SK-N-SH treated with all-trans-retinoic acid at 6 μM for 48 hours (cell line): Measurements from ENCODE around the gene TMBIM4.

Experiments
- ARNTL ChIP-seq: fragments of 450-650 bp; formaldehyde crosslinking; IDR thresholded peaks from 2 replicates; pipeline ENCODE4 v1.5.0; 2020; ENCODE audit warnings: low read depth, mild to moderate bottlenecking, moderate library complexity, borderline replicate concordance
- CREB5 ChIP-seq: fragments of 250-450 bp; sonication (Bioruptor Pico); IDR thresholded peaks from 2 replicates; pipeline ENCODE4 v1.5.1; 2020; ENCODE audit warnings: low read depth, mild to moderate bottlenecking, moderate library complexity
- CSDC2 ChIP-seq: fragments of 250-450 bp; sonication (Bioruptor Pico); IDR thresholded peaks from 2 replicates; pipeline ENCODE4 v1.5.0; 2020; ENCODE audit warnings: mild to moderate bottlenecking, moderate library complexity
- CSRNP3 ChIP-seq: fragments of 250-450 bp; sonication (Bioruptor Pico); IDR thresholded peaks from 2 replicates; pipeline ENCODE4 v1.5.1; 2021; ENCODE audit warnings: mild to moderate bottlenecking, moderate library complexity
- GLIS3 ChIP-seq: fragments of 250-450 bp; sonication (Bioruptor Pico); IDR thresholded peaks from 2 replicates; pipeline ENCODE4 v1.5.0; 2020; ENCODE audit warnings: mild to moderate bottlenecking, moderate library complexity
- ISL1 ChIP-seq: fragments of 250-450 bp; sonication (Bioruptor Pico); IDR thresholded peaks from 2 replicates; pipeline ENCODE4 v2.1.2; 2022; ENCODE audit warnings: mild to moderate bottlenecking, moderate library complexity
- PATZ1 ChIP-seq: fragments of 250-450 bp; sonication (Bioruptor Pico); IDR thresholded peaks from 2 replicates; pipeline ENCODE4 v1.8.0; 2020; ENCODE audit warnings: mild to moderate bottlenecking, moderate library complexity, borderline replicate concordance
- POU6F1 ChIP-seq: fragments of 250-450 bp; sonication (Bioruptor Pico); IDR thresholded peaks from 2 replicates; pipeline ENCODE4 v1.8.0; 2021; ENCODE audit warnings: low read depth, mild to moderate bottlenecking, moderate library complexity, borderline replicate concordance
- SNAI2 ChIP-seq: fragments of 250-450 bp; sonication (Bioruptor Pico); IDR thresholded peaks from 2 replicates; pipeline ENCODE4 v1.5.0; 2020; ENCODE audit warnings: mild to moderate bottlenecking, moderate library complexity
- ZFP3 ChIP-seq: fragments of 250-450 bp; sonication (Bioruptor Pico); IDR thresholded peaks from 2 replicates; pipeline ENCODE4 v1.5.0; 2020; ENCODE audit warnings: mild to moderate bottlenecking, moderate library complexity
- ZNF70 ChIP-seq: fragments of 450-650 bp; formaldehyde crosslinking; IDR thresholded peaks from 2 replicates; pipeline ENCODE4 v1.5.0; 2020; ENCODE audit warnings: mild to moderate bottlenecking, moderate library complexity

DNA sequence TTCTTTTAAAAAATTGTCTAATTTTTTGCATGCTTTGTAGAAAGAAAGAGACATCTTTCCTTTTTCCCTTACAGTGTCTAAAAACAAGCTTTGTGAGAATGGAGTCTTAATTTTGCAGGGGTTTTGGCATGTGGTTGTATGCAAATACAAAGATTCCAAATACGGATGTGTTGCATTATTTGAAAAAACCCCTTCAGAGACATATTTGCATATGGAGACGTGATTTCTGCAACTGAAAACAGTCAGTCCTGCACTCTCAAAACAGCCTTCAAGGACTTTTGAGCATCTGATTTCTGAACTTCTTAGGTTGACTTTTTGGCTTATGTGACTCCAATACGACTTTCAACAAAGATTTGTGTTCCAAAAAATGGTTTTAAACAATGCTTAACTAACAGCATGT lies 27.0 kb upstream of the TMBIM4 start:
- no peak for TF ChIP-seq ARNTL (CRISPR knock-in tag)
- TF ChIP-seq ZFP3 (CRISPR knock-in tag): no peak
- TF ChIP-seq PATZ1 (CRISPR knock-in tag): no peak
- TF ChIP-seq CSRNP3 (CRISPR knock-in tag): no peak
- no peak for TF ChIP-seq SNAI2 (CRISPR knock-in tag)
- TF ChIP-seq CSDC2 (CRISPR knock-in tag): no peak
- no peak for TF ChIP-seq POU6F1 (CRISPR knock-in tag)
- TF ChIP-seq ISL1 (CRISPR knock-in tag): no peak
- TF ChIP-seq ZNF70 (CRISPR knock-in tag): no peak
- TF ChIP-seq CREB5: no peak
- TF ChIP-seq GLIS3 (CRISPR knock-in tag): no peak
